Effector CD8-positive, alpha-beta T cell (primary cell): ENCODE measurements around the gene CMC4.

Source experiments
- DNase-seq: peaks from one replicate; lab custom pipeline; 2025; lab: John Stamatoyannopoulos, UW

Gene CMC4

GRCh38 chrX:155053656-155054055 lies 17.3 kb downstream of the CMC4 start:
- no peak for DNase-seq

GRCh38 chrX:155052738-155053498 lies 18.0 kb downstream of the CMC4 start:
- DNase-seq, result no peak

GRCh38 chrX:155048977-155049619 lies 21.8 kb downstream of the CMC4 start:
- DNase-seq, result peak; percentile 25

GRCh38 chrX:155046811-155047528 lies 24.0 kb downstream of the CMC4 start:
- no peak for DNase-seq

GRCh38 chrX:155046129-155046810 lies 24.7 kb downstream of the CMC4 start:
- DNase-seq, result no peak

GRCh38 chrX:155035688-155036087 lies 35.2 kb downstream of the CMC4 start:
- DNase-seq, result no peak

- DNase-seq, result no peak
These were observed 39.3 kb downstream of the CMC4 start for GRCh38 chrX:155031657-155032056.

GRCh38 chrX:155028877-155029291 lies 42.1 kb downstream of the CMC4 start:
- DNase-seq, result no peak

- no peak for DNase-seq
These were observed 42.8 kb downstream of the CMC4 start for GRCh38 chrX:155028129-155028528.

- DNase-seq, result no peak
These were observed 43.3 kb downstream of the CMC4 start for GRCh38 chrX:155027509-155028066.

GRCh38 chrX:155026727-155027508 lies 44.0 kb downstream of the CMC4 start, which contains the start of gene FUNDC2:
FUNDC2 (plus strand) TSS chrX:155026844; CDS start chrX:155026939, 95 bp downstream.
- peak; percentile 89 for DNase-seq

- DNase-seq, result no peak
These were observed 44.6 kb downstream of the CMC4 start for GRCh38 chrX:155026420-155026726.

- DNase-seq, result no peak
These were observed 46.8 kb downstream of the CMC4 start for GRCh38 chrX:155023907-155024833.

- no peak for DNase-seq
These were observed 48.4 kb downstream of the CMC4 start, which contains the start of gene F8 for GRCh38 chrX:155022585-155022984. F8 (minus strand) TSS chrX:155022723; CDS start chrX:155022552, 171 bp downstream.

- DNase-seq, result no peak
These were observed 50.3 kb downstream of the CMC4 start for GRCh38 chrX:155020591-155020990.
